ENCODE measurements around the gene NOX3.

Gene NOX3, protein sequence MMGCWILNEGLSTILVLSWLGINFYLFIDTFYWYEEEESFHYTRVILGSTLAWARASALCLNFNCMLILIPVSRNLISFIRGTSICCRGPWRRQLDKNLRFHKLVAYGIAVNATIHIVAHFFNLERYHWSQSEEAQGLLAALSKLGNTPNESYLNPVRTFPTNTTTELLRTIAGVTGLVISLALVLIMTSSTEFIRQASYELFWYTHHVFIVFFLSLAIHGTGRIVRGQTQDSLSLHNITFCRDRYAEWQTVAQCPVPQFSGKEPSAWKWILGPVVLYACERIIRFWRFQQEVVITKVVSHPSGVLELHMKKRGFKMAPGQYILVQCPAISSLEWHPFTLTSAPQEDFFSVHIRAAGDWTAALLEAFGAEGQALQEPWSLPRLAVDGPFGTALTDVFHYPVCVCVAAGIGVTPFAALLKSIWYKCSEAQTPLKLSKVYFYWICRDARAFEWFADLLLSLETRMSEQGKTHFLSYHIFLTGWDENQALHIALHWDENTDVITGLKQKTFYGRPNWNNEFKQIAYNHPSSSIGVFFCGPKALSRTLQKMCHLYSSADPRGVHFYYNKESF

DNA sequence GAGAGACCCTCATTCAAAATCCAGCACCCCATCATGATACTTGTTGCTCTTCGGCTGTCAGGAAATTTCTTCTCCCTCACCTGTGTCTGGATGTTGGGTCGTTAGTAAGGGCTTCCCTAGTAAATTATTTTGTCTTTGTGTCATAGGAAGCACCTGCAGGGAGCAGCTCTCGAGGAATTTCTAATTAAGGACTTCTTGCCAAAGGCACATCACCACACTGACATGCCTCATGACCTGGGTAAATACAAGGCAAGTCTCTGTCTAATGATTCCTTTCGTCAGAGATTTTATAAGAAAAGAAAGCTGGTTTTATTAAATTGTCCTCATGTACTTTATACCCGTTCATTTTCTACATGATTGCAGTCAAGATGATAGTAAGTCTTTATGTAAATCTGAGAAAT, at the start of gene NOX3:
Gene NOX3, minus strand, starts transcription at position 74 of the 400 bp plus-strand sequence. Its CDS starts 39 bp downstream, at position 35.
- Histone ChIP-seq H3K4me3 (ENCODE audit: low read depth in 1 of 2, low read length in 2 of 2) (no peak within 1 kb of the TSS), H3K36me3 (ENCODE audit: control insufficient read depth in 1 of 2, insufficient read depth in 2 of 2, low read length in 2 of 2) (no peaks in the 10 kb centered on the region), H3K4me1 (ENCODE audit: control insufficient read depth in 1 of 2, insufficient read depth in 2 of 2, low read length in 2 of 2) (no peaks in the 10 kb centered on the region), H3K27me3 (ENCODE audit: control insufficient read depth in 1 of 2, insufficient read depth in 2 of 2, low read length in 2 of 2) (no peaks in the 10 kb centered on the region), H3K9ac (ENCODE audit: low read depth in 1 of 2, low read length in 2 of 2) (no peak within 1 kb of the TSS), H3K27ac (ENCODE audit: low read depth, low read length) (no peak within 1 kb of the TSS), H3K9me3 (ENCODE audit: control insufficient read depth in 1 of 2, low read length in 2 of 2) (no peaks in the 10 kb centered on the region)

DNA sequence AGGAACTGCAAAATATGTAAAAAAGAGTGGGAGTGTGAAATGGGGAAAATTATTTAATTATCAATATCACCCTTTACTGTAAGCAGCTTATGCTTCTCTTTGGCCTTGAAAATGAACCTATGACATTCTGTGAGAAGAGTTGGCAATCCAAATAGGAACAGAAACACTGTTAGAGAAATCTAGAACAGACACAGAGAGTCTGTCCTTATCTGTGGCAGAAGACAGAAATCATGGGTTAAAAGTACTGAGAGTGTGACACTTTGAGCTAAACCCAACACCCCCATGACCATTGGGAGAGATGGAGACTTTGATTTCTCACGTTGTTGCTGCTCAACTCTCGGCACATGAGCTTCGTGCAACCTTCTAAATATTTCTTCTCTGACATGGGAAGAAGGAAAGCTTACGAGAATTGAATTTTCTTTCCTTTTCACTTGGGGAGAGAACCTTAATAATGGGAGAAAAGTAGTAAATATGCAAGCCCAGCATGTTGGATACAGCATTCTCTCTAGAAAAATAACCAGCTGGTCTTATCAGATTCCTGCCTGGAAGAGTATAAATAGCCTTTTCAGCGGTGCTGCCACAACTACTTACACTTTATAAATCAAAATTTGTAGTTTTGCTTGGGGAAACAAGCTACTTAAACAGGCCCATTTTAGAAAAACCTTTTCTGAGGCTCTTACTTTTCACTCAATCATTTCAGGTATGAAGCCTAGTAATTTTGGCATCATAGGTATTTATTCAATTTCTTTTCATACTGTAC, 49.4 kb upstream of the NOX3 start:
- Histone ChIP-seq H3K36me3 (ENCODE audit: control insufficient read depth in 1 of 2, insufficient read depth in 2 of 2, low read length in 2 of 2) (no peaks in the 10 kb centered on the region), H3K9ac (ENCODE audit: low read depth in 1 of 2, low read length in 2 of 2) (no peak overlapping the region), H3K4me1 (ENCODE audit: control insufficient read depth in 1 of 2, insufficient read depth in 2 of 2, low read length in 2 of 2) (no peaks in the 10 kb centered on the region), H3K4me3 (ENCODE audit: low read depth in 1 of 2, low read length in 2 of 2) (no peak overlapping the region), H3K27ac (ENCODE audit: low read depth, low read length) (no peak overlapping the region), H3K9me3 (ENCODE audit: control insufficient read depth in 1 of 2, low read length in 2 of 2) (peaks cover 3% of the 10 kb centered on the region in 2 donors), H3K27me3 (ENCODE audit: control insufficient read depth in 1 of 2, insufficient read depth in 2 of 2, low read length in 2 of 2) (no peaks in the 10 kb centered on the region)

DNA sequence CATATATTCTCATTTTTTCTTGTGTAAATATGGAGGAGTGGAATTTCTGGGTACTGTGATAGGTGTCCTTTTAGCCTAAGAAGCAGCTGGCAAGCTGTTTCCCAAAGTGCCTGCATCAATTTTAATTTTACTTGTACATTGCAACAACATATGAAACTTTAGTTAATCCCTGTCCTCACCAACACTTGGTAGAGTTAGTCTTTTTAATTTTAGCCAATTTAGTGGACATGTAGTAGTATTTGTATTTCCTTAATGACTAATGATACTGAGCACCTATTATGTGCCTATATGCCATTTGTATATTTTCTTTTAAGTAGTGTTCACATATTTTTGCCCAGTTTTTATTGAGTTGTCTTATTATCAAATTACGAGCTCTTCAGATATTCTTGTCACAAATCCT, 46.8 kb upstream of the NOX3 start:
- H3K4me3 ChIP-seq (ENCODE audit: low read depth in 1 of 2, low read length in 2 of 2) = no peak overlapping the region
- no peak overlapping the region for H3K27ac ChIP-seq (ENCODE audit: low read depth, low read length)
- H3K36me3 ChIP-seq (ENCODE audit: control insufficient read depth in 1 of 2, insufficient read depth in 2 of 2, low read length in 2 of 2) = no peaks in the 10 kb centered on the region
- H3K9ac ChIP-seq (ENCODE audit: low read depth in 1 of 2, low read length in 2 of 2) = no peak overlapping the region
- peaks cover 3% of the 10 kb centered on the region in 2 donors for H3K9me3 ChIP-seq (ENCODE audit: control insufficient read depth in 1 of 2, low read length in 2 of 2)
- no peaks in the 10 kb centered on the region for H3K4me1 ChIP-seq (ENCODE audit: control insufficient read depth in 1 of 2, insufficient read depth in 2 of 2, low read length in 2 of 2)
- H3K27me3 ChIP-seq (ENCODE audit: control insufficient read depth in 1 of 2, insufficient read depth in 2 of 2, low read length in 2 of 2) = no peaks in the 10 kb centered on the region

DNA sequence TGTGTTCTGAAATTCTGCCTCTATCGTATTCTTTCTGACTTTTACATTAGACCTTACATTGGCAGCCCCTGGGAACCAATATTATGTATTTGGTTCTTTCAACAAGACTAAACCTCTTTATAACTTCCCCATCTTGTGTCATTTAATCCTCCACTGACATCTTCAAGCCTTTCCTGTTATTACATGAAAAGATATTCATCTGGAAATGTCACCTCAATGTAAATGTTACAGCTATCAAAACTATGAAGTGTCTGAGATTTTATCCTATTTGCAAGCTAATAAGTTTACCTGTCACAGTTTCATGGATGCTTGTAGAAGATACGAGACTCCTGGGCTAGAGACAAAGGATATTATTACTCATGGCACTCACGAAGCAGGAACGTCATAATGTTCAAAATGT, 43.9 kb upstream of the NOX3 start:
- Histone ChIP-seq H3K9me3 (ENCODE audit: control insufficient read depth in 1 of 2, low read length in 2 of 2) (peaks cover 3% of the 10 kb centered on the region in 2 donors), H3K36me3 (ENCODE audit: control insufficient read depth in 1 of 2, insufficient read depth in 2 of 2, low read length in 2 of 2) (no peaks in the 10 kb centered on the region), H3K4me3 (ENCODE audit: low read depth in 1 of 2, low read length in 2 of 2) (no peak overlapping the region), H3K4me1 (ENCODE audit: control insufficient read depth in 1 of 2, insufficient read depth in 2 of 2, low read length in 2 of 2) (peaks cover 0 to 2% of the 10 kb centered on the region in 2 donors), H3K27ac (ENCODE audit: low read depth, low read length) (no peak overlapping the region), H3K9ac (ENCODE audit: low read depth in 1 of 2, low read length in 2 of 2) (no peak overlapping the region), H3K27me3 (ENCODE audit: control insufficient read depth in 1 of 2, insufficient read depth in 2 of 2, low read length in 2 of 2) (no peaks in the 10 kb centered on the region)

DNA sequence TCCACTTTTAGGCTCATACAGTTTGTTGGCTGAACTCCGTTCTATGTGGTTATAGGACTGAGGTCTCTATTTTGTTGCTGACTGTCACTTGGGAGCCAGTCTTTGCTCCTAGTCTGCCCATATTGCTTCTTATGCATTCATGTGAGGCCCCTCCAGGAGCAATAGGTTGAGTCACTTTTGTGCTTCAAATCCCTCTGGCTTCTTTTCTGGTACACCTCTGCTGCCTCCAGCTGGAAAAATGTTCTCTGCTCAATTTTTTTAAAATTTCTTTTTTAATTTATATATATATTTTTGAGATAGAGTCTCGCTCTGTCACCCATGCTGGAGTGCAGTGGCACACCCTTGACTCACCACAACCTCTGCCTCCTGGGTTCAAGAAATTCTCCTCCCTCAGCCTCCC, 42.7 kb upstream of the NOX3 start:
- Histone ChIP-seq H3K9me3 (ENCODE audit: control insufficient read depth in 1 of 2, low read length in 2 of 2) (peaks cover 3% of the 10 kb centered on the region in 2 donors), H3K27ac (ENCODE audit: low read depth, low read length) (no peak overlapping the region), H3K27me3 (ENCODE audit: control insufficient read depth in 1 of 2, insufficient read depth in 2 of 2, low read length in 2 of 2) (no peaks in the 10 kb centered on the region), H3K4me3 (ENCODE audit: low read depth in 1 of 2, low read length in 2 of 2) (no peak overlapping the region), H3K9ac (ENCODE audit: low read depth in 1 of 2, low read length in 2 of 2) (no peak overlapping the region), H3K36me3 (ENCODE audit: control insufficient read depth in 1 of 2, insufficient read depth in 2 of 2, low read length in 2 of 2) (no peaks in the 10 kb centered on the region), H3K4me1 (ENCODE audit: control insufficient read depth in 1 of 2, insufficient read depth in 2 of 2, low read length in 2 of 2) (peaks cover 0 to 3% of the 10 kb centered on the region in 2 donors)

DNA sequence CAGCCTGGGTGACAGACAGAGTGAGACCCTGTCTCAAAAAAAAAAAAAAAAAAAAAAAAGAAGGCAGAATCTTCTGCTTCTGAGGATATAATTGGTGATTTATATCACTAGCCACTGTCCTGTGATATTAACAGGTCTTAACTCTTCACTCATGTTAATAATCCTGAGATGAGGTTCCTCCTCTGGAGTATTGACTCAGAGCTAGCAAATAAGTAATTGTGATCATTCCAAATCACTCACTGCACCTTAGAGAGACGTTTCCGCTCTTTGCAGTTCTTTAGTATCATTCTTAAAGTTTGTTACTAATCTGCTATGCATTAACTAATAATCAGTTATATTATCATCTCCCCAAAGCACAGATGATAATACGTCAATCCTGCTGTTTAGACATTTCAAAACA, 41.6 kb upstream of the NOX3 start:
- Histone ChIP-seq H3K27me3 (ENCODE audit: control insufficient read depth in 1 of 2, insufficient read depth in 2 of 2, low read length in 2 of 2) (no peaks in the 10 kb centered on the region), H3K9me3 (ENCODE audit: control insufficient read depth in 1 of 2, low read length in 2 of 2) (peaks cover under 1% of the 10 kb centered on the region in 2 donors), H3K36me3 (ENCODE audit: control insufficient read depth in 1 of 2, insufficient read depth in 2 of 2, low read length in 2 of 2) (no peaks in the 10 kb centered on the region), H3K9ac (ENCODE audit: low read depth in 1 of 2, low read length in 2 of 2) (no peak overlapping the region), H3K27ac (ENCODE audit: low read depth, low read length) (no peak overlapping the region), H3K4me3 (ENCODE audit: low read depth in 1 of 2, low read length in 2 of 2) (no peak overlapping the region), H3K4me1 (ENCODE audit: control insufficient read depth in 1 of 2, insufficient read depth in 2 of 2, low read length in 2 of 2) (peaks cover 0 to 3% of the 10 kb centered on the region in 2 donors)

DNA sequence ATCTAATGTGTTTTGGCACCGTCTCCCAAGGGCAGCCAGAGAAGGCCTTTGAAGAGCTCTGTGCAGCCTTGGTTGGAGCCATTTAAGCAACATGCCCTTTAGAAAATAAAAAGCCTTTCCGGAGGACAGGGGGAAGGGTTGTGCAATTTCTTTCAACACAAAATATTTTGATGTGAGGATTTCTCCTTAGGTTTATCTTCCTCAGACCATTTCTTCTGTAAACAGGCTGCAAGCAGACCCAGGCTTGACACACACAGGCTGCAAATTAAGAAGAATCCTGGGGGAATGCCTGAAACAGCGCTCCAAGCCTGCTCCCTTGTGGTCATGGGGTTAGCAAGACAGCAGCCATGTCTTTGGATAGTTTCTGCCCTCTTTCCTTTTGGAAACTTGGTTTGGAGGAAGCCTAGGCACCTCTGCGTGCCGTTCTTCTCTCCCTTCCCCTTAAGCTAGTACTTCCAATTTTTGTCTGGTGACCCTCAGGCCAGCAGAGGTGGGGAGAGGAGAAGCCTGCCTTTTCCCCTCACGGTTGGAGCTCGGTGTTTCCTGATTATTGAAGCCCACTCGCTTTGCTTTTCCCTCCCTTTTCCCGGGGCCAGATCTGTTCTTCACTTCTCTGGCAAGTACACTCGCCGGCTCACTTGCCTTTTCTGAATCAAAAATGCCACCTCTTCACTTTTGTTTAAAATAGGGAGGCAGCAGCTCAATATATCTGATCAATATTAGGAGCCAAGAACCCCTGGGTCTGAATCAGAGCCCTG, 39.6 kb upstream of the NOX3 start:
- no peak overlapping the region for H3K9ac ChIP-seq (ENCODE audit: low read depth in 1 of 2, low read length in 2 of 2)
- H3K27me3 ChIP-seq (ENCODE audit: control insufficient read depth in 1 of 2, insufficient read depth in 2 of 2, low read length in 2 of 2) = no peaks in the 10 kb centered on the region
- H3K9me3 ChIP-seq (ENCODE audit: control insufficient read depth in 1 of 2, low read length in 2 of 2) = no peaks in the 10 kb centered on the region
- H3K27ac ChIP-seq (ENCODE audit: low read depth, low read length) = no peak overlapping the region
- H3K36me3 ChIP-seq (ENCODE audit: control insufficient read depth in 1 of 2, insufficient read depth in 2 of 2, low read length in 2 of 2) = no peaks in the 10 kb centered on the region
- H3K4me3 ChIP-seq (ENCODE audit: low read depth in 1 of 2, low read length in 2 of 2) = no peak overlapping the region
- peaks cover 0 to 3% of the 10 kb centered on the region in 2 donors for H3K4me1 ChIP-seq (ENCODE audit: control insufficient read depth in 1 of 2, insufficient read depth in 2 of 2, low read length in 2 of 2)

DNA sequence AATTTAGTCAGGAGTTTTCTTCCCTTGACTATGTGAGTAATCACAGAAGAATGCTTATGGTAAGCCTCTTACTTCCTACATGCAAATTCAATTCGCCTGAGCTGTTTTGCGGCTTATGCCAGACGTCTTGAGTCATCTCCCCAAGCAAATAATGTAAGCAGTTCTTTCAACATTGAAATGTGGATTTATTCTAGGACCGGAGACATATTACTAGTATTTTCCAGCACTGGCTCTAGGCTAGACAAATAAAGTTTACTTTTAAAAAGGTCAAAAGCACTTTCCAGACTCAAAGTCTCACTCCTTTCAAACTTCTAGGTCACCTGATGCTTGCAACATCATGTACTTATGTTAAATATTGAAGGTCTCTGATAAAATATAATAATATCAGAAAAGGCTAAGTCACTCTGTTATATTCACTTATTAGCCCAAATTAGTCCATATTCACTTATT, 38.1 kb upstream of the NOX3 start:
- H3K27ac ChIP-seq (ENCODE audit: low read depth, low read length) = no peak overlapping the region
- no peak overlapping the region for H3K4me3 ChIP-seq (ENCODE audit: low read depth in 1 of 2, low read length in 2 of 2)
- H3K9ac ChIP-seq (ENCODE audit: low read depth in 1 of 2, low read length in 2 of 2) = no peak overlapping the region
- H3K27me3 ChIP-seq (ENCODE audit: control insufficient read depth in 1 of 2, insufficient read depth in 2 of 2, low read length in 2 of 2) = no peaks in the 10 kb centered on the region
- no peaks in the 10 kb centered on the region for H3K9me3 ChIP-seq (ENCODE audit: control insufficient read depth in 1 of 2, low read length in 2 of 2)
- H3K36me3 ChIP-seq (ENCODE audit: control insufficient read depth in 1 of 2, insufficient read depth in 2 of 2, low read length in 2 of 2) = no peaks in the 10 kb centered on the region
- peaks cover 0 to 3% of the 10 kb centered on the region in 2 donors for H3K4me1 ChIP-seq (ENCODE audit: control insufficient read depth in 1 of 2, insufficient read depth in 2 of 2, low read length in 2 of 2)

DNA sequence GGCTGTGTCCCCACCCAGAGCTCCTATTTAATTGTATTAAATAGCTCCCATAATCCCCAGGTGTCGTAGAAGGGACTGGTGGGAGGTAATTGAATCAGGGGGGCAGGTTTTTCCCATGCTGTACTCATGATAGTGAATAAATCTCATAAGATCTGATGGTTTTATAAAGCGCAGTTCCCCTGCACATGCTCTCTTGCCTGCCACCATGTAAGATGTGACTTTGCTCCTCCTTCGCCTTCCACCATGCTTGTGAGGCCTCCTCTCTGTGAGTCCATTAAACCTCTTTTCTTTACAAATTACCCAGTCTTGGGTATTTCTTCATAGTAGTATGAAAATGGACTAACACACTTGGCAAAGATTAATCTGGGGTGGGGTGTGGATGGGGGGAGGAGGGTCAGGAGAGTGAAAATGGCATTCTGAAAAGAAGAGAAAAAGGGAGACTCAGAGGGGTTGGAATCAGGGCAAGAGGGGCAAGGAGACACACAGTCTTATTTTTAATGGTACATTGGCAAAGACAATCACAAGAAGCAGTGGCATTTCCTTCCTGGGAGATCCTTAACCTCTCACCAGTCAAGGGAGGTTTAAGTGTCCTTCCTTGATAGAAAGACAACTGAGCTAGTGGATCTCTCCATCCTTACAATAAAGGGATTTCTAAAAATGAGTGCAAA, 37.5 kb upstream of the NOX3 start:
- no peaks in the 10 kb centered on the region for H3K36me3 ChIP-seq (ENCODE audit: control insufficient read depth in 1 of 2, insufficient read depth in 2 of 2, low read length in 2 of 2)
- no peaks in the 10 kb centered on the region for H3K9me3 ChIP-seq (ENCODE audit: control insufficient read depth in 1 of 2, low read length in 2 of 2)
- H3K27ac ChIP-seq (ENCODE audit: low read depth, low read length) = no peak overlapping the region
- H3K4me1 ChIP-seq (ENCODE audit: control insufficient read depth in 1 of 2, insufficient read depth in 2 of 2, low read length in 2 of 2) = peaks cover 0 to 3% of the 10 kb centered on the region in 2 donors
- H3K27me3 ChIP-seq (ENCODE audit: control insufficient read depth in 1 of 2, insufficient read depth in 2 of 2, low read length in 2 of 2) = no peaks in the 10 kb centered on the region
- H3K9ac ChIP-seq (ENCODE audit: low read depth in 1 of 2, low read length in 2 of 2) = no peak overlapping the region
- no peak overlapping the region for H3K4me3 ChIP-seq (ENCODE audit: low read depth in 1 of 2, low read length in 2 of 2)

All from duodenal mucosa (tissue), 2 donors.